Middle frontal gyrus (tissue), 1 donor: ENCODE data around the gene CENPT.
"Not testable (repeated sequence)": the region's sequence is repeated elsewhere in the genome, so short reads cannot be mapped to it uniquely, and the experiment has no call there.

ENCODE experiments used
- DNase-seq: peaks from one replicate; pipeline ENCODE4 v3.0.0-alpha.2; 2015; ENCODE audit warnings: low spot score; ENCODE audit errors: extremely low spot score

CENPT gene

DNA sequence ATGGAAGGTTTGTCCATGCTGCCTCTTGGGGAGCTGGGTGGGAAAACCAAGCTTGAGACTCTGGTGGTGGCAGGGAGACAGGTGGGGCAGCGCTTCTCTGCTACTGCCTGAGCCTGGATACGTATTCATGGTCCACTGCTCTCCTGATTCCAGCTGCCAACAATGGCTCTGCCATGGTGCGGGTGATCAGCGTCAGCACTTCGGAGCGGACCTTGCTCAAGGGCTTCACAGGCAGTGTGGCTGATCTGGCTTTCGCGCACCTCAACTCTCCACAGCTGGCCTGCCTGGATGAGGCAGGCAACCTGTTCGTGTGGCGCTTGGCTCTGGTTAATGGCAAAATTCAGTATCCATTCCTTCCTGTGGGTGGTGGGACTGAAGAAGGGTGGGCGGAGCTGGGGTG, 29.6 kb upstream of the CENPT start:
- no peak for DNase-seq

DNA sequence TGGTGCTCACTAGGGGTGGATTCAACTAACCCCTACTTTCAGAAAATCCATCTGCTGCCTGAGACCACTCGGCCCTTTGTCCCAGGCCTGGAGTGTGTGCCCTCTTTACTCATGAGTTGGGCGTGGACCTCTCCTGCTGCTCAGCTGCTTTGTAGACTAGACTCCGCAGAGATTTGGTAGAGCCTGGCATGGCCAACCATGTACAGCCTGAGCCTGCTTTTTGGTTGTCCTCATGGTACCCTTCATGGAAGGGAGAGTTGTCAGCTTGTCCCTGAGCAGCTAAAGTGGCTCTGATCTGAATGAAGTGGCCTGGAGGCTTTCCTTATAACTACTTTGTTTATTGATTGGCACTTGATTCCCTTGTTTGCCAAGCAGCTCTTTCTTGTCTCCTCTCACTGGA, 26.9 kb upstream of the CENPT start:
- no peak for DNase-seq

DNA sequence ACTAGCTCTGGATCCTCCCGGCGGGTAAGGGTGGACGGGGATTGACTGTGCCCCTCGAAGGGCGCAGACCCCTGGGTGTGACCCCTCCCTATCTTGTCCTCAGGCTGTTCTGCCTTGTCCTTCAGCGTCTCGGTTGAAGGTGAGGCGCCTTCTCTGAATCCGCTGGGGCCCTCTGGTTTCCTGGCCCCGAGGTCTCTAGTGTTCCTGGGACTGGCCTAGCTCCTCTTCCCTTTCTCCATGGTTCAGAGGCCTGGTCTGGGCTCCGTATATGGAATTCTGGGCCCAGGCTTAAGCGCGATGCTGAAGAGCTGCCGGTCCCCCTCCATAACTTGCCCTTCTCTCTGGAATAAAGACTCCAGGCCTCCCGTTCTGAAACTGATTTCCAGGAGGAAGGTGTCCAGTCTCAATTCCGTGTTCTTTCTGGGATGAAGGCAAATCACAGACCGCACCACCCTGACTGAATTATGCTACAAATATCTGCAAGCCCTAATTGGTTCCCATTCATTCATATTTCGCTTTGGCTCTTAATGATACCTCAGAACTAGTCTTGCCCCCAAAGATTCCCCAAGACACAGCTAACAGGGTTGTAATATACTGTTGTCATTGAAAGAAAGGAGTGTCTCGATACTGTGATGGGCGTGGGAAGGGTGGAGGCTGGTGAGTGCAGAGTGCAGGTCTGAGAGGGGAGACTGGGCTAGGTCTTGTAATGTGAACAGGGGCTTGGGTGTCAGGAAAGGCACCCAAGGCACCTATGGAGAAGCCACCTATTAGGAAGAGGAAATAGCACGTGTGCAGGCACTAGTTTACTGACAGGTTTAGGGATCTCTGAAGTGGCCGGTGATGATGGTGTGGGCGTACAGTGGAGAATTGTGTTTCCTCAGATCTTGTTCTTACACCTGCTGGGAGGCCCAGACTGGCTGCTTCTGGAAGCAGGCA, 26.2 kb upstream of the CENPT start:
- no peak for DNase-seq

DNA sequence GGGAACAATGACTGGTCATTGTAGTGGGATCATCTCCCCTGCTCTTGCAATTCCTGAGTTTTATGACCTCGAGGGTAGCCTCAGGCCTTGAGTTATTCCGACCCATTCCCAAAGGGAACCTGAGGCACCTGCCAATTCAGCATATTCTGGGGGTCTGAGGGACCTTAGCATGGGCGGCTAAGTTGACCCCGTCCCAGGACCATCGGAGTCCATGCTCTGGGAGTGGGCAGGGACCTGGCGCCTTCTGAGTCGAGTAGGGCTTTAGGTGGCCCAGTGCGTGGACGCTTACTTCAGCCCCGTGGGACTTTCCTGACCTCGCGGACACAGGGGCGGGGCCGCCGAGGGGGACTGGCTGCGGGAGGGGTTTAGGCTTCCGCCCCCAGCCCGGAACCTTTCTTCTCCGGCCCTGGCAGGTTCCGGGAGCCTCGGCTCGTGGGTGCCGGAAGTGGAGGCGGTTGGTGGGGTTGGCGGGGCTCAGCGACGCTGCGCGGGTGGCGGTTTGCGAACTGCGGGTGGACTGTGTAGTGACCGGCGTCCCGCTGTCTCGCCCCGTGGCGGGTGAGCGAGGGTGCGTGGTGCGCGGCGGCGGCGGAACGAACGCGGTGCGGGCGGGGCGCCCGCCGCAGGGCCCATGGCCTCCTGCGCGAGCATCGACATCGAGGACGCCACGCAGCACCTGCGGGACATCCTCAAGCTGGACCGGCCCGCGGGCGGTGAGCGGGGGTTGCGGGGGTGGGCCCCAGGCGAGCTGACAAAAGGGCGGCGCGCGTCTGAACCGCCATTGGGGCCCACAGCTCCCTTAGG, 25.3 kb upstream of the CENPT start, which contains the start of gene EDC4:
EDC4 (plus strand) TSS at position 422 of the 804 bp plus-strand sequence; CDS start at position 632, 210 bp downstream.
- peak; percentile 67 for DNase-seq

DNA sequence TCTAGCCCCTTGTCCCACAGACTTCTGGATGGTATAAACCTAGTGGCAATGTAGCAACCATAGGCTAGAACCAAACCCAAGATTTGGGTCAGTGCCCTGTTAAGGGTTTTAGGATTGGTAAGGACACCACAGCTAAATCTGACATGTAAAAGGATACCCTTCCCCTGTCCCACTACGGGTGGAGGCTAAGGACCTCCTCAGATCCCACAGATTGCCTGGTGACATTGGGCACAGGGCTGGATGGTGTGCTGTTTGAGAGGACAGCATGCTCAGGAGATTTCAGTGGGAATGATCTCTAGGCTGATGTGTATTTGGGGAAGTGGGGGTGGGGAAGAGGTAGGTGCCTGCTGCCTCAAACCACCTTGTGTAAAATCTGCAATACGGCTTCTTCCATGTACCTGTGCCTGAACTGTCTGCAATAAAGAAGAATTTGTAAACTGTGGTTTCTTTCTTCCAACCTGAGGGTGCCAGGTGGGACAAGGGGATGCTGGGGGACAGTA, 24.7 kb upstream of the CENPT start:
- no peak for DNase-seq

DNA sequence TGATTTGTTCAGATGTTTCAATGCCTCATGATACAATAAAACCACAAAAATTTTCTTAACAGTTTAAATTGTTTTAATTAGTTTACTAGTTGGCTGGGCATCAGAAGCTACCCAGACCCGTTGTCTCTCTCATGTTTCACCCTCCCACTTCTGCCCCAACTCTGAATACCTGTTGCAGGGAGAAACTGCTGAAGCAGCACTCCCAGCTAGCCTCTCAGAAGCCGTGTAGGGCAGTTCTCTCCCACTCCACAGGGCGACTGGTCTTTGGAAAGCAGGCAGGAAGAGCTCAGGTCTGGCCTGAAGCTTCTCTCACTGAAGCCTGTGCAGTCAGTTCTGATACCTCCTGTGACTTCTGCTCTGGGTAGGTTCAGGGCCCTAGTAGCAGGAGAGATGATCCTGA, 23.8 kb upstream of the CENPT start:
- DNase-seq, result no peak

DNA sequence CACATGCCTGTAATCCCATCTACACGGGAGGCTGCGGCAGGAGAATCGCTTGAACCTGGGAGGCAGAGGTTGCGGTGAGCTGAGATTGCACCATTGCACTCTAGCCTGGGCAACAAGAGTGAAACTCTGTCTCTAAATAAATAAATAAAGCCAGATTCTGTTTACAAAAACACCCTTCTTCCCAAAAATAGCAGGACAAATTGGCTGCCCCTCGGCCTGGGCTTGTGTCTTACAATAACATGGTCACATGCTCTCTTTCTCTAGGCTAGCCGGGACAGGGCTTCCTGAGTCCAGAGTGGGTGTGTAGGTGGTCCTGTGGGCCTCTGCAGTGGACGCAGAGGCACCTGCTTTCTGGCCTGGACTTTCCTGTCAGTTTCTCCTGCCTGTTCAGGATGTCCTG, 22.2 kb upstream of the CENPT start:
- DNase-seq, result no peak

DNA sequence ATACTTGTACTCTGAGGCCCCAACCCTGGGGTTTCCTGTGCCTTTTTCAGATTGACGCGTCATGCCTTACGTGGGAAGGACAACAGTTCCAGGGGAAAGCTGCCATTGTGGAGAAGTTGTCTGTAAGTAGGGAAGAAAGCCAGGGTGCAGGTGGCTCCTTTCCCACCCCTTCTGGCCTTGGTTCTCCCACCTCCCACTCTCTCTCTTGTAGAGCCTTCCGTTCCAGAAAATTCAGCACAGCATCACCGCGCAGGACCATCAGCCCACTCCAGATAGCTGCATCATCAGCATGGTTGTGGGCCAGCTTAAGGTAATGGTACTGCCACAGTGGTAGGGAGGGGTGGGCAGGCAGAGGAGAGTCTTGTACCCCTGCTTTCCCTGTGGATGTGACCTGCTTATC, 20.8 kb upstream of the CENPT start:
- peak; percentile 19 for DNase-seq

DNA sequence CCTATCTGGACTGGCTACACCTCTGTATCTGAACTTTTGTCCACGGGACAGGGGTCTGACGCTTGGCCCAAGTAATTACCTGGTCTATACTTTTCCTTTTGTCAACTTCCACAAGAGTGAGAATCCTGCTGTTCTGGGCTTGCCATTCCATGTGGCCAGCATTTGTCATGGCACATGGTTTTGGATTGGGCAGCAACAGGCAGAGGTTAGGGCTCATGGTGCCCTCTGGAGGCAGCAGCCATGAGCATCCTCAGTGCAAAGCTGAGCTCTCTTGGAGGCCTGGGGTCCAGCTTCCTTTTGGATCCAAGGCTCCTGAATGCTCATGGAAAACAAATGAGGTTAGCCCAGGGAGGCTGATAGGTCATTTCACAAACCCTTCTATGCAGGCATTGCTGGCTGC, 17.8 kb upstream of the CENPT start:
- no peak for DNase-seq

DNA sequence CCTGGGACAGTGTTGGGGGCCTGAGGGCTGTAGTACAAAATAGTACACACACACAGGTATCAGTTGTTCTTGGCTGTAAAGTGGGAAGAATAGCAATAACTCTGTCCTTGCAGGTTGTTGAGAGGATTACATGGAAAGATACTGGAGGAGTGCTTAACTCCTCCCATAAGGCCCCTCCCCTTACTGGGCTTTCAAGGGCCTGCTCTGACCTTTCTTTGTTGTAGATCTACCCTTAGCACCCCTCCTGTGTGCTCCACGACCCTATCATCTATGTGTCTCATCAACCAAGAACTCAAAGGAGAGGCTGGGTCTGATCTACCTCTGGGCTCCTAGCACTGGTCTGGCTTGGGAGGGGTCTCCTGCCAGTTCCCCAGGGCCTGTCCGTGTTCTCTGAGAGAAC, 17.1 kb upstream of the CENPT start:
- no peak for DNase-seq

DNA sequence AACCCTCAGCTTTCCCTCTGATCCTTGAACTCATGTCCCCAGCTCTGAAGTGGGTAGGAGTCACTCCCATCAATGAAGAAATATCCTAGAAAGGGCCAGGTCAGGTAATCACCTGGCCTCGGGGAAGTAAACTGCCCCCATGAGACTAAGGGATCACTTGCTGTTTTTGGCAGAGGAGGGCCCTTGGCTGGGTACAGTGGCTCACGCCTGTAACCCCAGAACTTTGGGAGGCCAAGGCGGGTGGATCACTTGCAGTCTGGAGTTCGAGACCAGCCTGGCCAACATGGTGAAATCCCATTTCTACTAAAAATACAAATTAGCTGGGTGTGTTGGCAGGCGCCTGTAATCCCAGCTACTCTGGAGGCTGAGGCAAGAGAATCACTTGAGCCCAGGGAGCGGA, 16.6 kb upstream of the CENPT start:
- DNase-seq, result not testable (repeated sequence)

DNA sequence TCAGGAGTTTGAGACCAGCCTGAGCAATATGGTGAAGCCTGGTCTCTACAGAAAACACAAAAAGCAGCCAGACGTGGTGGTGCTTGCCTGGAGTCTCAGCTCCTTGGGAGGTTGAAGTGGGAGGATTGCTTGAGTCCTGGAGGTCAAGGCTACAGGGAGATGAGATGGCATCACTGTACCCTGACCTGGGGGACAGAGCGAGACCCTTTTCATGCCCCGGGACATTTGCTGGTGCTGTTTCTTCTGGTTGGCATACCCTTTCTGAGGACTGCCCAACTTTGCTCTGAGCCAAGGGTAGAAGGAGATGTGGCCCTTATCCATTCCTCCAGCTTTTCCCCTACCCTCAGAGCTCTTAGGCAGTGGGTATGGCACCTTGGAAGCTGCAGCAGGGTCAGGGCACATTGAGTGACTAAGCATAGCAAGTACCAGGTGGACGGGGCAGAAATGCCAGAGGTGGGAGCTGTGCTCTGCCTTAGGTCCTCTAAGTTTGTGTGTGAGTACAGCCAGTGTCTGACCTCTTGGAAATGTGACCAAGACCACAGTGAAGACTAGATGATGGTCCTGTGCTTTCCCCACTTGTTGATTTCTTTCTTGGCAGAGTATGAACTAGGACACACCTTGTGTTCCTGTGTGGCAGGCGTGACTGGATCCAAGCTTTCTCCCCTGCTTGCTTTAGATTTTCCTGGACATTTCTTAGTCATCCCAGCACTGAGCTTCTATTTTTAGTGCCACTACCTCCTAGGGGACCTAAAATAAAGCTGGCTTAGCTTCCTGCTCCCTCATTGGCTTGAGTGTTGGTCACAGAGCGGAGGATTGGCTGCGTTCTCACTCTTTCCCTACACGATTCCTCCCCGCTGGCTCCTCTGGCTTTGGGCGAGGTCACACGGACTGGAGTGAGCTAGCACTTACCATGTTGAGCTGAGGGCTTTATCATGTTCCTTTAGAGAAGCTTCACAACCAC, 15.4 kb upstream of the CENPT start:
- DNase-seq, result no peak

DNA sequence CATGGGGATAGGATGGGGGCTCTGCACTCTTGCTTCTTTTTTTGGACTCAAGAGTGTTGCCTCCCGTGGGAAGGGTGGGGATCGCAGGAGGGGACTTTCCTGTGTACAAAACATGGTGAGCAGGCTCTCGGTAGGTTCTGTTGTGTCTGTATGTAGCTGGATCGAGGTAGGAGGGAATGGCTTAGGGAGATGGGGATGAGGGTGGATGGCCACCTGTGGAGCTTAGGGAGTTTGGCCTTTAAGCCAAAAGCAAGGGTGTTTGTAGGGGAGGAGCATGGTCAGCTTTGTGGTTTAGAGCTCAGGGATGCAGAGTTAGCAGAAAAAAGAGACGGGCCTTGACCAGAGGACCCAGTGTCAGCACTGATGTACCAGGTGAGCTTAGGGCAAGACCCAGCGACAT, 14.4 kb upstream of the CENPT start:
- DNase-seq, result no peak

DNA sequence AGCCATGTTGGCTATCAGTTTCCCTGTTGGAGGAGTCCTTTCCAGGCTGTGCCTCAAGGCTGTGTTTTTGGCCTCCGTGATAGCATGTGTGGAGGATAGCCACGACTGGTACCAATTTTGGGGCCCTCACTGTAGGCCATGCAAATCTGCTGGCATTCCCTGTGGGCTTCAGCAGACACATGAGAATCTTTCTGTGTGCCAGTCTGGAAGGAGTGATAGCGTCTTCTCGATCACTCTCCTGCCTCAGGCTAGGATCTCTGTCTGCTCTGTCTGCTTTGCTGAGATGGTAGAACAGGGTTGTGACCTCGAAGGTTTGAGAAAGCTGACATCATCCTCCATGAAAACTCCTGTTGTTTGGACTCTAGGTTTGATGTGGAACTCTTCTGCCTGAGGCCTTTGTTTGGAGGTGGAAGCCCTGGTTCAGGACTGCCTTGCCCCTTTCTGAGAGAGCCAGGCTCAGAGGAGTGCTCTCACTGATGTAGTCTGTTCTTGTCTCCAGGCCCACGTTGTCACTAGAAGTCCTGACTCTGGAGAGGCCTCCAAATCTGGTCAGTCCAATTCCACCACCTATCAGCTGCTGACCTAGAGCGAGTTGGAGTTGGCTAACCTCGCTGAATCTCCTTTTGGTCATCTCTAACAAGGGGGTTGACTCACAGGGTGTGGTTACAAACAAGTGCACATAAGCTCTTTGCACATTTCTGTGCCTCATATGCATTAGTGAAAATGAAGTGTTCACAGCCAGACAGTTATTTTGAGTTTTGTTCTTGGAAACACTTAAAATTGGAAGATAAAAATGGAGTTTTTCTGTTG, 13.3 kb upstream of the CENPT start:
- DNase-seq, result no peak

DNA sequence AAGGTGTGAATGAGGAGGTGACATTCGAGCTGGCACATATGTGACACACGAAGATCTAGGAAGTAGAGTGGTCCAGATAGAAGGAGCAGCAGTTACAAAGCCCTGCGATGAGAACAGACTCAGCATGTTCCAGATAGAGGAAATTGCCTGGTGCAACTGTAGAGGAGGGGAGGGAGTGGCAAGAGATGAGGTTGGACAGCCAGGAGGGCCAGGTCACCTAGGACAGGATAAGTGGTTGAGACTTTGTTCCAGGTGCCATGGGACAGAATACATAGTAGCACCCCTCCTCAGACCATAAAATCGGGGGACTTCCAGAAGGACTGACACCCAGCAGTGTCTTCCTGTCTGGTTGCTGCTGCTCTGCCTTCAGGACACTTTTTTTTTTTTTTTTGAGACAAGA, 11.0 kb upstream of the CENPT start:
- DNase-seq, result no peak

DNA sequence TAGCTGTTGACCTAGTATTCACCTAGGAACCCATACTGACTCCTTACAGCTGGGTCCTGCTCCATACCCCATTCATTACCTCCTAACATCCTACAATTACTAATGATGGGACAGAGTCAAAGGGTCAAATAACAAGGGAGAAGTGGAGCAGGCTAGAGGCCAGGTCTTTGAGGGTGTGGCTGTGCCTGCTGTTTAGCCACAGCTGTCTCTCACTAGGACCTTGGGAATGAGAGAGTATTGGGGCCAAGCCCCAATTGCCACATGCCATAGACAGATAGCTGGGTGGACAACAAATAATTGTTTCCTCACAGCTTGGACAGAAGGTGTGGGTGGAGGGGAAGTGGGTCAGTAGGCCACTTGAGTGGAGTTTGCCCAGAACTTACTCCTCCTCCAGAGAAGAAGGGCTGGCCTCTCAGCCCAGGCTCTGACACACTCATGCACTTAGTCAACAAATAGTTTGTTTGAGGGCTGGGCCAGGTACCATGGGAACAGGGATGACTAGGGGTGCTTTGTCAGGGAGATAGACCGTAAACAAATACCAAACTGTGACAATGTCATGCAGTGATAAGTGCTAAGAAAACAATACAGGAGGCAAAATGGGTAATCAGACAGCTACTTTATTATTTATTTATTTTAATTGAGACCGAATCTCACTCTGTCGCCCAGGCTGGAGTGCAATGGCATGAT, 10.2 kb upstream of the CENPT start:
- DNase-seq, result no peak

DNA sequence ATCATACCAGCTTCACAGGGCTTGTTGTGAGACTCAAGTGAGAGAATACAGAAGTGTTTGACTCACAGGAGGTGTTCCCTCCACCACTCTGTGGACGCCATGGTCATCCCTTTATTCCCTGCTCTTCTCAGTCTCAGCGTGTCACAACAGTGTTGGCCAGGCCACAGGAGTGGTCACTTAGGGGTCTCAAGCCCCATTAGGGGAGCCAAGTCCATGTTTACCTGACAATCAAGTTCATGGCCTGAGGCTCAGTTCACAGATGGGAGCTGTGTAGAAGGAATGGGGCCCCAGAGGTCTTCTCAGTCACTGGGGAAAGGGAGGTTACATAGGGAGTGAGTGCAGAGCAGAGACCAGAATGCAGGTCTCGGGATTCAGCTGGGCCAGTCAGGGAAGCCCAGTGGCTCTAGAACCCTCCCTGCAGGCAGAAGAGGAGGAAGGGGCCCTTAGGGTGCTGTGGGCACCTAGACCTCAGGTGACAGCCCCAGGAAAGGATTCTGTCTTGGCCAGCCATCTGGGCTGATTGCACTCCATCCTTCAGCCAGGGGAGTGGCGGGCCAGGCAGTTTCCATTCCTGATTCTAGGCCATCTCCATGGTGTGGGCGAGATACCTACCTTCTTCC, 9.5 kb upstream of the CENPT start:
- DNase-seq, result no peak

DNA sequence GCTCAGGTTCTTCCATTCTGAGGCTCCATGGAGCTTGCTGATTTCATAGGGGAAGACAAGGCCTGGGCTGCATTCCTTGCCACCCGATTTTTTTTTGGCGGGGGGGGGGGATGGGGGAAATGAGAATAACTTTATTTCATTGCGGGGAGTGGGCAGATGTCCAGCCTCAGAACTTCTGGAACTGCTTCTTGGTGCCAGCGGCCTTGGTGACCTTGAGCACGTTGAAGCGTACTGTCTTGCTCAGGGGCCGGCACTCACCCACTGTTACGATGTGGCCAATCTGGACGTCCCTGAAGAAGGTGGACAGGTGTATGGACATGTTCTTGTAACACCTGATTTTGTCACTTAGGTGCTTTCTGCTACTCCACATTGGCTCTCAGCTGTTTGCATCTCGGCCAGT, 8.3 kb upstream of the CENPT start:
- no peak for DNase-seq

DNA sequence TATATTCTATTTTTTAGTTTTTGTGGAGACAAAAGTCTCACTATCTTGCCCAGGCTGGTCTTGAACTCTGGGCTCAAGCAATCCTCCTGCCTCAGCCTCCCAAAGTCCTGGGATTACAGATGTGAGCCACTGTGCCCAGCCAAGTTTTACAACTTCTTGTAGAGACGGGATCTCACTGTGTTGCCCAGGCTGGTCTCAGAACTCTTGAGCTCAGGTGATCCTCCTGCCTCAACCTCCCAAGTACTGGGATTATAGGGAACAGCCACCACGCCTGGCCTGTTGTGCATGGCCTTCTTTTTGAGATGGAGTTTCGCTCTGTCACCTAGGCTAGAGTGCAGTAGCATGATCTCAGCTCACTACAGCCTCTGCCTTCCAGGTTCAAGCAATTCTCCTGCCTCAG, 6.2 kb upstream of the CENPT start:
- no peak for DNase-seq
